GM10847 (cell line): ENCODE results near the gene KLHDC4.

Source experiments
- POLR2A ChIP-seq: IDR thresholded peaks from 2 replicates; pipeline ENCODE4 v1.6.1; 2011; ENCODE audit not compliant: insufficient read length; ENCODE audit errors: extremely low read depth

KLHDC4 gene

DNA sequence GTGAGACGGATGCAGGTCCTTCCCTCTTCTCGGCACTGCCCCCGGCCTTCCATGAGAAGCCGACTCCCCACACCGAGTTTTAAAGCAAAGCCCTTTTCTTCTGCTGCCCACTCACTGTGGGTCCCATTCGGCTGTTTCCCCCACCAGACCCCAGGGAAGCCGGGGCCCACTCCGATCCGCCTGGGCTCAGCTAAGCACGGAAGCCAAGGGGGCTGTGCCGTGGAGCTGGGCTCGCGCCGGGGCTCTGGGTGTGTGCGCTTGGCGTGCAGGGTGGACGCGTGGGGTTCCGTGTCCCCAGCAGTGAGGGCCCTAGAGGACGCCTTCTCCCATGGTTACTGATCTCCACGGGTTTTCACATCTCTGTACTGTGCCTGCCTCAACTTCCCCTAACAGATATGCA lies 68.5 kb downstream of the KLHDC4 start:
- no peak for TF ChIP-seq POLR2A

- no peak for TF ChIP-seq POLR2A
Measured at GRCh38 chr16:87696726-87697125, 69.1 kb downstream of the KLHDC4 start.

- TF ChIP-seq POLR2A = no peak
Measured at GRCh38 chr16:87695534-87695933, 70.3 kb downstream of the KLHDC4 start.

DNA sequence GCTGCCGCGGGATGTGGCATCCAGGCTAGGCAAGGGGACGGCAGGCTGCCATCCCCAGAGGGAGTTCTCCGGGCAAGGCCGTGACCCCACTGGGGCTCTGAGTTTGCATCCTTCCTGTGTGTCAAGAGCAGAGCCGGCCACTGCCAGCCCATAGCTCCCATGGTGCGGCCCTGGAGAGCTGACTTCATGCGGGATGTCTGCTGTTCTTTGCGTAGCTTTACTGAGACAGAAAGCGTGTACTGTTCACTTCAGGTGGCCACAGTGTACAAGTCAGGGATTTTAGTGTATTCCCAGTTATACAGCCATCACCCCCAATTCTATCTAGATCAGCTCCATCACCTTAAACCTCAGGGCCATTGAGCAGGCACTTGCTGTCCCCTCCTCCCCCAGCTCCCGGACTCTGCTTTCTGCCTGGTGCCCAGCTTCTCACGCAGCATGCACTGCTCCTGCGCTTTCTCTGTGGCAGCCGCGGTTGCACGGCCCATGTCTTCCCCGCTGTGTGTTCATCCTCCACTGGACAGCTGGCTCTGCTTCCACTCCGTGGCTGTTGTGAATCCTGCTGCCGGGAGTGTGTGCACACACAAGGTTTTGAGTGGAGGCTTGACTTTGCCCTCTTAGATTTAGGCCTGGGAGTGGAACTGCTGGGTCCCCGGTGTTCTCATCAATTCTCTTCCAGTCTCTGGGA lies 71.2 kb downstream of the KLHDC4 start:
- TF ChIP-seq POLR2A = no peak

- no peak for TF ChIP-seq POLR2A
Measured at GRCh38 chr16:87693827-87694226, 72.0 kb downstream of the KLHDC4 start.

DNA sequence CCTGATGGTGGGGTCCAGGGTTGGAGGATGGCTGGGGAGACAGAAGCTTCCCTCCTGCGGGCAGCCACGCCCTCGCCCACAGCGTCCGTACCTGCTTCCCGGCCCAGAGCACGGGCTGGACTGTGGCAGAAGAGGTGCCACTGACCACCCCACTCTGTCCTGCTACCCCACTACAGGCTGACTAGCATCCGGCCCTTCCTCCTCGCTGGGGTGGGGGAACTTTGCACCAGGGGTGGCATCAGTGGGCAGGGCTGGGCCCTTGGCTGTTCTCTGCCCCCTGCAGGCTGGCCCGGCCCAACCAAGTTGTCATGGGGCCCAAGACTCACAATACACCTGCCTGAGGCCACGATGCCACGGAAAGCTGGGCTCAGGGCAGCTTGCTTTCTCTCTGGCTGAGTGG lies 73.0 kb downstream of the KLHDC4 start:
- TF ChIP-seq POLR2A = no peak

DNA sequence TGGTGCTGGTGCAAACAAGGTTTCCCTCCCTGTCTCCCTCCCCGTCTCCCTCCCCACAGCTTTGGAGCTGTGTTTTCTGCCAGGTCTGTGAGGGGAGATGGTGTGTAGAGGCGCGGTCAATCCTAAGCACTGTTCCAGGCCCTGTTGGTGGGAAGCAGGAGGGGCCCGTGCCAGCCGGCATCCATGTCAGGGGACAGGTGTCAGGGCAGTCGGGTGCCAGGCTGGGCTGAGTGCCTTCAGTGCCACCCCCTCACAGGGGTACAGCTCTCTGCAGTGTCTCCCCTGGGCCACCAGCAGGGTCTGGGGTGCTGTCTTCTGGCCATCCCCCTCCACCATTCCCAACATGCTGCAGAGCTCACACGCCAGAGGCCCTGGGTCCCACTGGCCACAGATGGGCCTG lies 73.6 kb downstream of the KLHDC4 start:
- TF ChIP-seq POLR2A = no peak

DNA sequence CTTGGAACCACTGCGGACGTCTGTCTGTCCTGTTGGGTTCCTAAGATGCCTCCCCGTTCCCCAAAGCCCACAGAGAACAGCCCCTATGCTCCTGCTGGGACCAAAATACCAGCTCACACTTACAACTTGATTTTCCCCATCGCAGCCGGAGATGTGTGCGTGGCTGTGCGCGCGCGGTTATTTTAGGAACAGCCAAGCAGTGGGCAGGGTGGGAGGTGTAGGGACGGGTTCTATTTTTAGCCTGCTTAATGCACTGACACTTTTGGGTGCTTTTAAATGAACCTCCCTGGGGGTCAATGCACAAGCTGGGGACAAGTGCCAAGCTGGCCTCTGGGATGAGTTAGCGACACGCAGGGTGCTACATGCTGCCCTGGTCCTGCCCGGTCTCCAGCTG lies 74.1 kb downstream of the KLHDC4 start:
- TF ChIP-seq POLR2A = no peak

- no peak for TF ChIP-seq POLR2A
Measured at GRCh38 chr16:87690911-87691685, 74.7 kb downstream of the KLHDC4 start.

DNA sequence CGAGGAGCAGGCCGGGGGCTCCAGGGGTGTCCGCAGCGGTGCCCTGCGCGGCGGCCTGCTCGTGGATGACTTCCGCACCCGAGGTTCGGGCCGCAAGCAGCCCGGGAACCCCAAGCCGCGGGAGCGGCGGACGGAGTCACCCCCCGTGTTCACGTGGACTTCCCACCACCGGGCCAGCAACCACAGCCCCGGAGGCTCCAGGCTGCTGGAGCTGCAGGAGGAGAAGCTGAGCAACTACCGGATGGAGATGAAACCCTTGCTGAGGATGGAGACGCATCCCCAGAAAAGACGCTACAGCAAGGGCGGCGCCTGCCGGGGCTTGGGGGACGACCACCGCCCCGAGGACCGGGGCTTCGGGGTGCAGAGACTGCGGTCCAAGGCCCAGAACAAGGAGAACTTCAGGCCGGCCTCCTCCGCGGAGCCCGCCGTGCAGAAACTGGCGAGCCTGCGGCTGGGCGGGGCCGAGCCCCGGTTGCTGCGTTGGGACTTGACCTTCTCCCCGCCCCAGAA lies 75.8 kb downstream of the KLHDC4 start:
- TF ChIP-seq POLR2A = no peak

GRCh38 chr16:87688876-87689815 lies 76.6 kb downstream of the KLHDC4 start:
- TF ChIP-seq POLR2A = no peak

DNA sequence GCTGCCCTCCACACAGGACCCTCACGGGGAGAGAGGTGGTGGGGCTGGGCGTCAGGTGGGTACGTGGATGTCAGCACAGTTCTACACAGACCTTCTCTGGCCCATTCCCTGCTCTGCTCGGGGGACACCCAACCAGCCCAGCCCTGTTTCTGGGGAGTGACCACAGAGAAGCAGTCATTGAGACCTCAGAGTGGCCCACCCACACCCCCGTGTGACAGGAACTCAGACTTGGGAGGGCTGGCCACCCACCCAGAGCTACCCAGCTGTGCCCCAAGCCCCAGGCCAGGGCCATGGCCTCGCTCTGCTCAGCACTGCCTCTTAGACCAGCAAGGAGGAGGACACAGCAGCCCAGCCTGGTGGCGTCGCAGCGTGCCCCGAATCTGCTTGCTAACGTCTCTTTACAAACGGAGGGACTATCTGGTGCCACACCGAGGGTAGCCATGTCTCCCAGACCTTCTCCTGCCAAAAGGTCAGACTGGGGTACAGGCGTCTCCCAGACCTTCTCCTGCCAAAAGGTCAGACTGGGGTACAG lies 77.7 kb downstream of the KLHDC4 start:
- TF ChIP-seq POLR2A = no peak

DNA sequence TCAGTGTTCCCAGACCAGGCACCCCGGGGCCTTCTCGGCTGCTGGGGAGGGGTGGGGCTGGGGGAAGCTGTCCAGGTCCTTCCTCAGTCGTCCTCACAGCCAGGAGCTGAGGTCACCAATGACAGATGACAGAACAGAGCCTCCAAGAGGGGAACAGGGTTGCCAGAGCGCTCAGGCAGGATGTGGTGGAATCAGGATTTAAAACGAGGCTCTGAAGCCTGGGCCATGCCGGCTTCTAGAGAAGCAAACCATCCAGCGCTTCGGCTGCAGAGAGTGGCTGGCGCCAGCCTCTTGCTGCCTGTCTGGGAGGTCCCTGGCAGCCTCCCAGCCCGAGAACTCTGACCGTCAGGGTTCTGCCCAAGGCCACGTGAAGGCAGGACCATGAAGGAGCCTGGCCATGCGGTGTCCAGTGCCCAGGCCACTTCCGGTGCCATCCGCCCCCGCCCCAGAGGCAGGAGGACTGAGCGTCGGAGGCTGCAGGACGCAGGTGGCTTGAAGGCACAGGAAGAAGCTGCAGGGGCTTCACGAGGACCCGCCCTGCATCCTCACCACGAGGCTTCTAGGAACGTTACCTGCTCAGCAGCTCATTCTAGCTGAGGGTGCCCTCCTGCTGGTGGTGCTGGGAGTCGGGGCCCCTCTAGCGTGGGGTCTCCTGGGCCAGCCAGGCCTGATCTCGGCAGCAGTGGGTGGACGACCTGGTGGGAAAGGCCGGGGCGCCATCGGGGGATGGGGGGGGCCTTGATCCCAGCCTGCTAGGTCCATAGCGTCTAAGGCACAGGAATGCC lies 78.5 kb downstream of the KLHDC4 start:
- TF ChIP-seq POLR2A = no peak

- TF ChIP-seq POLR2A = no peak
Measured at GRCh38 chr16:87686697-87687096, 79.1 kb downstream of the KLHDC4 start.
